Esophagus squamous epithelium (tissue), 4 donors: Measurements from ENCODE around the gene HLA-A.

Source experiments
- CTCF ChIP-seq, 6 experiments: fragments of 450-650 bp in 4 of 6; fragments of 200-600 bp in 2 of 6; sonication (generic) in 2 of 6; IDR thresholded peaks; one replicate each; pipeline ENCODE4 v1.5.1; 2016 to 2019; ENCODE audit warnings: antibody characterized with exemption in 6 of 6, mild to moderate bottlenecking in 4 of 6, moderate library complexity in 4 of 6
- POLR2A ChIP-seq, 4 donors: fragments of 450-650 bp; IDR thresholded peaks; one replicate each; pipeline ENCODE4 v1.6.1; 2017; ENCODE audit warnings: antibody characterized with exemption in 4 of 4, mild to moderate bottlenecking in 4 of 4, moderate library complexity in 3 of 4

- no peak for TF ChIP-seq POLR2A (IDR thresholded peaks at IDR 0.05)
- TF ChIP-seq CTCF (IDR thresholded peaks at IDR 0.05): no peak
These were observed 3.4 kb upstream of the HLA-A start for GRCh38 chr6:29938746-29939508.
